ENCODE measurements around the gene PLAC9.

The PLAC9 gene

GRCh38 chr10:80160361-80161320 is 28.1 kb downstream of the PLAC9 start:
- DNase-seq: no peak

- DNase-seq: peak; percentile 31
Measured at GRCh38 chr10:80161321-80162083, 29.0 kb downstream of the PLAC9 start.

- DNase-seq: peak; percentile 31
Measured at GRCh38 chr10:80163741-80164341, 31.3 kb downstream of the PLAC9 start.

- DNase-seq: no peak
Measured at GRCh38 chr10:80164596-80164995, 32.1 kb downstream of the PLAC9 start.

DNA sequence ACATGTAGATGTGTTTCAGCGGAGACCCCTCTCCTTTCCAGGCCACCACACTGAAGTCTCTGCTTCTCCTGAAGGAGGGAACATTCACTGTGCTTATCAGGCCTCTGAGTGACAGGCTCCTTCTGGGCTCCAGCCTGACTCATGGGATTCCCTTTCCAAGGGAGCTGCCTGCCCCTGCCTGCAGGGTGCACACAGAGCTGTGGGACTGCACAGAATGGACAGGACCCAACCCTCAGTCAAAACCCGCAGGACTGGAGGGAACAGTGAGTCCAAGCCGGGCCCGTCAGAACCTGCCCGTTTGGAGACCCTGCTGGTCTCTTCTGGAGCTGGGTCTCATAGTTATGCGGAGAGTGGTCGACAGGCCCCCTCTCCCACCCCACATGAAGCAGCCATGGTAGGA is 32.6 kb downstream of the PLAC9 start:
- no peak for DNase-seq

DNA sequence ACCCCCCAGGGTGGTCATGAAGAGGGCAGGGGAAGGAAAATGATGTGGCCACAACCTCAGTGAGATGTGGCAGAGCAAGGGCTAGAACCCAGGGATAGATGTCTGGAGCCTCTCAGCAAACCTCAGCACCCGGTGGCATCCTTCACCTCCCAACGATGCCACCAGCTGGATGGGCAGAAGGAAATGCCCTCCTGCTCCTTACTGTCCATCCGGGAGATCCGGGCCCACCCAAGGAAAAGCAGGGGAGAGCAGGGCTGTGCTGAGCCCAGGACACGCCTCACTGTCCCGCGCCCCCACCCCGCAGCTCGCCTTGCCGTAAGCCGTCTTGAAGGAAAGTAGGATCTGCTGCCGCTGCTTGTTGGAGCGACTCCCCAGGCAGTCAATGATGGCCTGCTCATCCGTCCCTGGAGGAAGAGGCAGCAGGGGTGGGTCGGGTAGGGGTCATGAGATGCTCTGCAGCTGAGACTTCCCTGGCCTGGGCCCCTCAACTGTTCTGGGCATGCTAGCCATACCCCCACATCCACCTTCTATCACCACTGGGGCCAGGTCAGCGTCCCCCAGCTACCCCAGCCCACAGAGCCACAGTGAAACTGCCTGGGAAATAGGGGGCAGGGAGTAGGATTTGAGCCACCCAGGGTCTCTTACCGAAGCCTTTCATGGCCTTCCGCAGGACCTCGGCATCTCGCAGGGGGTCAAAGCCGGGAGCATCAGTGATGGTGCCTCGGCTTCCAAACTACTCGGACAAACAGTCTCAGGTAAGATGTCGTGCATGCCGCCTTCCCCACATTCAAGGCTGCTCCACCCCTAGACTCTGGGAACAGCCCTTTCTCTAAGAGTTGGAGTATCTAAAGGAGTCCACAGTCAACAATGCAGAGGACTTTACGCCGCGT is 34.3 kb downstream of the PLAC9 start:
- DNase-seq: peak; percentile 30

DNA sequence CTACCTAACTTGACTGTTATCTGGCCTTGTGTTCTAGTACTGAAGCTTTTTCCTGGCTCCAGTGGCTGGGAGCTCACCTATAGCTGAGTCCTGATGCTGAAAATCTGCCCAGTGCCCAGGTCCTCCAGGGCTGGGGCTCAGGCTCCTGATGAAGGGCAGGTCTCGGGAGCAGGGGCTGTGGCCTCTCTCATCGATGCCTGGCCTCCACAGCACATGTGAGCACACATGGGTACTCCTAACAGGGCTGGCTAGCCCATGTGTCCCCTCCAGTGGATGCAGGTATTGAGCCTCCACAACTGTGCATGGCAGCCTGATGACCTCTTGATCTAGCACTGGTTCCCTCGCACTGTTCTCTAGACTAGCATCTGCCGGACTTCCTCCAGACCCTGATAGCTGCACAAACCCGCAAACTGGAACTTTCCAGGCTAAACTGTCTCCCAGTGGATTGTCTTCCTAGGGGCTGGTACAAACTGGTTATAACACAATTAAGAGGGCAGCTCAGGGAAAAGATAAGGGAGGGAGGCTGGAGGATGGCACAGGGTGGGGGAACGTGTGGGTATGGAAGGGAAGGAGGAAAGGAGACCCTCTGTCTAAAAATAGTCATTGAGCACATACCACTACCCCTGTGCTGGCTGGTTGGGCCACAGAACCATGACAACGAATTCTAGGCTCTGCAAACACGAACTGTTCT is 35.1 kb downstream of the PLAC9 start:
- no peak for DNase-seq

GRCh38 chr10:80168162-80168511 is 35.6 kb downstream of the PLAC9 start:
- DNase-seq: no peak

- no peak for DNase-seq
Measured at GRCh38 chr10:80168679-80169380, 36.3 kb downstream of the PLAC9 start.

- no peak for DNase-seq
Measured at GRCh38 chr10:80170026-80170425, 37.5 kb downstream of the PLAC9 start.

- DNase-seq: no peak
Measured at GRCh38 chr10:80170641-80171040, 38.1 kb downstream of the PLAC9 start.

- DNase-seq: no peak
Measured at GRCh38 chr10:80171248-80171660, 38.7 kb downstream of the PLAC9 start.

- DNase-seq: no peak
Measured at GRCh38 chr10:80172896-80173295, 40.4 kb downstream of the PLAC9 start.

DNA sequence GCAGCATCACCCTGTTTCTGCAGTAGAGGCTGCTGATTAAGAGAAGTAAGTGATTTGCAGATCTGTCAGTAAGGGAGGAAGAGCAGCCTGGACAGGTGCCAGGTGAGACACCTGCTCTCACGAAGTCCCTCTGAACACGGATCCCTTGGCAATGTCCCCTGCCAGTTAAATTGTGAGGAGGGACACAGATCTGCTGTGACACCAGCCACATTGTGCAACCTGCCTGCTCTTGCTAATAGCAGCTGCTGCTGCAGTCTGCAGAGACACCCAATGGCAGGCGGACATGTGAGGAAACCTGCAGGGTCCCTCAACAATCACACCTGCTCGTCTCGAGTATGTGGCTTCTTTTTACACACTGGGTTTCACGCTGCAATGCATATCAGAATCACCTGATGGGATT is 40.9 kb downstream of the PLAC9 start:
- no peak for DNase-seq

- no peak for DNase-seq
Measured at GRCh38 chr10:80174641-80175395, 42.3 kb downstream of the PLAC9 start.

DNA sequence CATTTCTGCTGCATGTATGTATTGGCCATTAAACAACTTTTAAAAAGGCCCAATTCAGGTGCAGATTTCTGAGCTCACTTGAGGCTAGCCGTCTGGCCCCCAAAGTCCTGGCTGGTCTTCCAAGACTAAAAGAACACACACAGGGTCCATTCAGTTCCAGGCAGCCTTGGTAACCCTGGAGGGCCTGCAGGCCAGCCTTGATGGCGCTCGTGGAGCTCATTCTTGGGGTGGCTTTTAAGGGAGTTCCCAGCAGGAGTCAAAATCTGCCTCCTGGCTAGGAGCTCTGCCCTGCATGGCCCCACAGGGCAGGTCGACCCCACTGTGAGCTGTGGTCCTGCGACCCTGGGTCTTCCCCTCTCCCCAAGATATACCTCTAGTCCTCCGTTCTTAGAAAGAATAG is 44.0 kb downstream of the PLAC9 start:
- no peak for DNase-seq

GRCh38 chr10:80177781-80178636 is 45.5 kb downstream of the PLAC9 start:
- DNase-seq: peak; percentile 18

DNA sequence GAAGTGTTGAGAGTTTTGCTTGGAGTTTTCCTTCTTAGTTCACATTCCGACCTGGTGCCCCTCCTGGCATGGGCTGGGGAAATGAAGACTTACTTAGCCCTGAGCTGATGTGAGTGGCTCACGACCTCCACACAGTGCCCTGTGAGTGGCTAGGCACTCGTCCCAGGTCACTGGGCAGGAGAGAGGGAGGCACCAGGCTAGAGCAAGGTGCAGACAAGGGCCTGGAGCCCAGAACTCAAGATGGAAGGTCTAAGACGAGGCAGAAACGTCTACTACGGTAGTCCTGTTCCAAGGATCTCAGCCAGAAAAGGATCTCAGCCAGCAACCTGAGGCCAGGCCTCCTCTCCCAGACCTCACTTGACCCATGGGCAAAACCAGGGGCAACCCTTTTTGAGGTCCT is 50.5 kb downstream of the PLAC9 start:
- no peak for DNase-seq

GRCh38 chr10:80183436-80183835 is 50.9 kb downstream of the PLAC9 start:
- DNase-seq: no peak

Measured in fibroblast of skin of abdomen (primary cell).